SH-SY5Y (cell line): ENCODE results near the gene SMIM33.

ENCODE experiments used
- GATA2 ChIP-seq: IDR thresholded peaks from 2 replicates; pipeline ENCODE4 v1.6.1; 2011; ENCODE audit warnings: mild to moderate bottlenecking, low read depth, low read length
- GATA3 ChIP-seq: IDR thresholded peaks from 2 replicates; pipeline ENCODE4 v1.6.1; 2011; ENCODE audit warnings: low read depth, mild to moderate bottlenecking, low read length, moderate library complexity

GRCh38 chr5:139425497-139425896 lies 45.3 kb upstream of the SMIM33 start:
- TF ChIP-seq GATA2 (no peak), GATA3 (no peak)
